MG63 (cell line): ENCODE data around the gene DDIAS. TPM values are rescaled to one million over a fixed set of nuclear protein-coding genes. Genes with fewer than 3 reads are reported as not detected.
"Not testable (repeated sequence)": the region's sequence is repeated elsewhere in the genome, so short reads cannot be mapped to it uniquely, and the experiment has no call there.

Source experiments
- DNase-seq: peaks from one replicate; pipeline ENCODE4 v3.0.0-alpha.2; 2020
- H3K27me3 ChIP-seq: fragments of 250-450 bp; sonication (Bioruptor Pico); 2 replicates; pipeline ENCODE4 v1.5.1; 2020; ENCODE audit warnings: mild to moderate bottlenecking, moderate library complexity
- H3K36me3 ChIP-seq: fragments of 250-450 bp; sonication (Bioruptor Pico); 2 replicates; pipeline ENCODE4 v1.5.1; 2020; ENCODE audit warnings: mild to moderate bottlenecking, moderate library complexity
- H3K4me3 ChIP-seq: fragments of 250-450 bp; sonication (Bioruptor Pico); 2 replicates; pipeline ENCODE4 v1.5.1; 2020; ENCODE audit warnings: mild to moderate bottlenecking, moderate library complexity
- H3K9me3 ChIP-seq: fragments of 250-450 bp; sonication (Bioruptor Pico); 2 replicates; pipeline ENCODE4 v1.5.1; 2020; ENCODE audit warnings: mild to moderate bottlenecking, moderate library complexity
- total RNA-seq: library from RNA; depleted of rRNA; stranded (reverse); fragments of >200 nt; shearing (Covaris generic); gene quantifications from 2 replicates; pipeline ENCODE4 v1.2.3, GENCODE V29; 2014; ENCODE audit warnings: low replicate concordance; rRNA removed

The DDIAS gene
- total RNA-seq: 9.2 and 10.3 TPM in 2 replicates

- peak within 1 kb of the TSS; percentile 68 for H3K4me3 ChIP-seq
- no peaks in the 10 kb centered on the region for H3K36me3 ChIP-seq
- H3K9me3 ChIP-seq: no peaks in the 10 kb centered on the region
- no peaks in the 10 kb centered on the region for H3K27me3 ChIP-seq
- DNase-seq: peak; percentile 94
These were observed at the start of gene DDIAS for GRCh38 chr11:82901165-82901921. Gene DDIAS, plus strand, starts transcription at chr11:82901736. Its CDS starts 13,003 bp downstream, at chr11:82914739.

DNA sequence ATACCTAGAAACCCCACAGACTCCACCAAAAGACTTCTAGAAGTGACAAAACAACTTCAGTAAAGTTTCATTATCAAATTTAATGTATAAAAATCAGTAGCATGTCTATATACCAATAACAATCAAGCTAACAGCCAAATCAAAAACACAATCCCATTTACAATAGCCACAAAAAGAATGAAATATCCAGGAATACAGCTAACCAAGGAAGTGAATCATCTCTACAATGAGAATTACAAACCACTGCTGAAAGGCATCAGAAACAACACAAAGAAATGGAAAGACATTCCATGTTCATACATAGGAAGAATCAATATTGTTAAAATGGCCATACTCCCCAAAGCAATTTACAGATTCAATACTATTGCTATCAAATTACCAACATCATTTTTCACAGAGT, 47.3 kb upstream of the DDIAS start:
- H3K9me3 ChIP-seq: peaks cover 4% of the 10 kb centered on the region; the same call in 1 of the 2 replicates
- no peak for DNase-seq
- H3K4me3 ChIP-seq: no peak overlapping the region
- H3K36me3 ChIP-seq: no peaks in the 10 kb centered on the region; the same call in 1 of the 2 replicates
- no peaks in the 10 kb centered on the region for H3K27me3 ChIP-seq

DNA sequence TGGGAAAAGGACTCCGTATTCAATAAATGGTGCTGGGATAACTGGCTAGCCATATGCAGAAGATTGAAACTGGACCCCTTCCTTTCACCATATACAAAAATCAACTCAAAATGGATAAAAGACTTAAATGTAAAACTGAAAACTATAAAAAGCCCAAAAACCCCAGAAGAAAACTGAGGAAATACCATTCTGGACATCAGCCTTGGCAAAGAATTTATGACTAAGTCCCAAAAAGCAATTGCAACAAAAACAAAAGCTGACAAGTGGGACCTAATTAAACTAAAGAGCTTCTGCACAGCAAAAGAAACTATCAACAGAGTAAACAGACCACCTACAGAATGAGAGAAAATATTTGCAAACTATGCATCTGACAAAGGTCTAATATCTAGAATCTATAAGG, 46.6 kb upstream of the DDIAS start:
- H3K27me3 ChIP-seq, H3K9me3 ChIP-seq, H3K36me3 ChIP-seq, DNase-seq, H3K4me3 ChIP-seq: not testable (repeated sequence)

DNA sequence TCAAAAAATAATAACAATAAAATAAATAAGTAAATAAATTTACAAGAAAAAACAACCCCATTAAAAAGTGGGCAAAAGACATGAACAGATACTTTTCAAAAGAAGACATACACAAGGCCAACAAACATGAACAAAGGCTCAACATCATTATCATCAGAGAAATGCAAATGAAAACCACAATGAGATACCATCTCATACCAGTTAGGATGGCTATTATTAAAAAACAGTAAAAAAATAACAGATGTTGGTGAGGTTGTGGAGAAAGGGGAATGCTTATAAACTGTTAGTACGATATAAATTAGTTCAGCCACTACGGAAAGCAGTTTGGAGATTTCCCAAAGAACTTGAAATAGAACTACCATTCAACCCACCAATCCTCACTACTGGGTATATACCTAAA, 45.9 kb upstream of the DDIAS start:
- no peaks in the 10 kb centered on the region for H3K27me3 ChIP-seq
- peaks cover 4% of the 10 kb centered on the region; the same call in 1 of the 2 replicates for H3K9me3 ChIP-seq
- H3K36me3 ChIP-seq: no peaks in the 10 kb centered on the region; the same call in 1 of the 2 replicates
- no peak overlapping the region for H3K4me3 ChIP-seq
- DNase-seq: no peak

DNA sequence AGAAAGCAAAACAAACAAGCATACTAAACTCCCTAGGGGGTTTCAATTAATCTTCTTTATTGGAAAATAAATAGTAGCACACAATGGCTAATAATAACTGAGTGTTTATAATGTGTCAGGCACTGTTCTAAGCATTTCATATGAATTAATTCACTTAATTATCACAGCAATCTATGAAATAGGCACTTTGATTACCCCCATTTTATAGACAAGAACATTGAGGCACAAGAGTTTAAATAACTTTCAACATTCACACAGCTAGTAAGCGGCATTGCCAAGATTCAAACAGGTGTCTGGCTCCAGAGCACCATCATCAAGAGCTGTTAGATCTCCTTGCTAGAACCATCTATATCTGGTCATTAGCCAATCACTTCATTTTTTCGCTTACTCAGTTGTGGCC, 44.4 kb upstream of the DDIAS start:
- H3K4me3 ChIP-seq: no peak overlapping the region
- no peaks in the 10 kb centered on the region for H3K27me3 ChIP-seq
- no peak for DNase-seq
- peaks cover 4% of the 10 kb centered on the region; the same call in 1 of the 2 replicates for H3K9me3 ChIP-seq
- no peaks in the 10 kb centered on the region; the same call in 1 of the 2 replicates for H3K36me3 ChIP-seq

DNA sequence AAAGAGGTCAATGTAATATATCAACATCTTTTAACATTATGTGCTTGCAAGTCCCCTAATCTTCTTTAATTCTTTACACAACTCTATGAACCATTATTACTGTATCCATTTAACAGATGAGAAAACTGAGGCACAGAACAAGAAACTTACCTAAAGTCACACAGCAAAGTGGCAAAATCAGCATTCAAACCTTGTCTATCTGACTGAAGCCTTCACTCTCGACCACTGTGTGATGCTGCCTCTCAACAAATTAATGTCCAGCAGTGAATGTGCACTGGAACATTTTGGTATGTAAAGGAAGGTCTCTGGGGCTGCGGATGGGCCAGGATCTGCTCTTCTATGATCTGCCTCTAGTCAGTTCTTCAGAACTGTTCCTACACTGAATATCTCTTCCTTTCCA, 43.4 kb upstream of the DDIAS start:
- no peaks in the 10 kb centered on the region for H3K27me3 ChIP-seq
- no peak for DNase-seq
- H3K36me3 ChIP-seq: no peaks in the 10 kb centered on the region; the same call in 1 of the 2 replicates
- peaks cover 4% of the 10 kb centered on the region; the same call in 1 of the 2 replicates for H3K9me3 ChIP-seq
- no peak overlapping the region for H3K4me3 ChIP-seq

DNA sequence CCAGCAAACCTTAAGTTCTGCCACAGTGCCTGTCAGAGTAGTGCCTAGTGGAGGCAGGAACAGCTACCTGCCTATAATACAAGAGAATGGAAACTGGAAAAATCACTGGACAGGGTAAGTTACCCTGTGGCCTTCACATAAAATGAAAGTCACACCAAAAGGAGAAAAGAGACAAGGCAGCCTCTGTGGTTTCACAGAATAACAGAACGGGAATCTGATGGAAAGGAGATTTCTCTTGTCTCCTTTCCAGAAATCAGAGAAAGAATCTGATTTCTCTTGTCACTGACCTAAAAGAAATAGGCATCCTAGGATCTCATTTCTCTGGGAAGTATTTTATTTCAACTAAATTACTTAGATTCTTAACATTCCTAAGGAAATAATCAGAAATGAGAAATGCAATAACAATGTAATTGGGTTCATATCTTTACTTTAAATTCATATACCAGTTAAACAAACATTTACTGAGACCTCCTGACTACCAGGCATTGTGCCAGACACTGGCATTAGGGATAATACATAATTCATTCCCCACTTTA, 42.9 kb upstream of the DDIAS start:
- peaks cover 2% of the 10 kb centered on the region; the same call in 1 of the 2 replicates for H3K9me3 ChIP-seq
- DNase-seq: peak; percentile 71

GRCh38 chr11:82859750-82860149, 41.8 kb upstream of the DDIAS start:
- no peak for DNase-seq
- Histone ChIP-seq H3K9me3 (no peaks in the 10 kb centered on the region), H3K4me3 (no peak overlapping the region), H3K36me3 (no peaks in the 10 kb centered on the region; the same call in 1 of the 2 replicates), H3K27me3 (no peaks in the 10 kb centered on the region)

More for the DNA sequence above, 42.9 kb upstream of the DDIAS start:
- Histone ChIP-seq H3K4me3 (no peak overlapping the region), H3K36me3 (no peaks in the 10 kb centered on the region; the same call in 1 of the 2 replicates), H3K27me3 (no peaks in the 10 kb centered on the region)

GRCh38 chr11:82862379-82862778, 39.2 kb upstream of the DDIAS start:
- H3K27me3 ChIP-seq: no peaks in the 10 kb centered on the region
- no peak overlapping the region for H3K4me3 ChIP-seq
- H3K9me3 ChIP-seq: no peaks in the 10 kb centered on the region
- DNase-seq: no peak
- H3K36me3 ChIP-seq: no peaks in the 10 kb centered on the region; the same call in 1 of the 2 replicates

GRCh38 chr11:82863209-82863608, 38.3 kb upstream of the DDIAS start:
- no peaks in the 10 kb centered on the region for H3K36me3 ChIP-seq
- no peak for DNase-seq
- H3K9me3 ChIP-seq: no peaks in the 10 kb centered on the region
- no peaks in the 10 kb centered on the region for H3K27me3 ChIP-seq
- no peak overlapping the region for H3K4me3 ChIP-seq

DNA sequence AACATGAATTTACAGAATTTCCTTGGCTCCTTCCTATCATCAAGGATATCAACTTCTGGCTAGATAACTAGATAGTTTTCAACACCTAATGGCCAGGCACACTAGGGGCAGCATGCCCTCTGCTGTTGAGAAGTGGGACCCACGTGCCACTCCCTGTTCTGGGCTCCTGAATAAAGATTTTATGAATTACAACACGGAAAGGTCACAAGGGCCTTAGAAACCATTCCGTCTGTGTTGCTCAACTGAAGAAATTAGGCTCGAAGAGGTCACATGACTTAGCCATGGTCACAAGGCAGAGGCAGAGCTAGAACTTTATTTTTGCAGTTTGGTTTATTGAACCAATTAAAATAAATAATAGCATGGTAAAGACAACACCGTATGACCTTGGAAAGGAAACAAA, 37.3 kb upstream of the DDIAS start:
- no peaks in the 10 kb centered on the region for H3K27me3 ChIP-seq
- H3K4me3 ChIP-seq: no peak overlapping the region
- H3K36me3 ChIP-seq: no peaks in the 10 kb centered on the region
- no peaks in the 10 kb centered on the region for H3K9me3 ChIP-seq
- DNase-seq: peak; percentile 55

DNA sequence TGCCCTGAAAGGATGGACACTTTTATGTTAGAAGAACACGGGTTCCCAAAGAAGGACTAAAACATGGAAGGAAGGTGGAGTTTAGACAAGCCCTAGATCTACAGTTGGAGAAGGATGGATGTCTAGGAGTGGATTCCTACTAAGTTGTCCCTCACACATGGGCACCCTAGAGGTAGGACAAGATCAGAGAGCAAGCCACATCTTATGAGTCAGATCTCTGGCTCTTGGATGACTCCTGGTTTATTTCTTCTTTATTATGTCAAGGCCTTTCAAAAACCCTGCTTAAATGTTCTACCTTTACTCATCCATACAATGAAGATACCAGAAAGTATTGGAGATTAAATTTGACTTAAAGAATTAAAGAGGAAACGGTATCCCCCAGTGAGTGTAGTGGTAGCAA, 35.7 kb upstream of the DDIAS start:
- H3K4me3 ChIP-seq: no peak overlapping the region
- no peak for DNase-seq
- no peaks in the 10 kb centered on the region for H3K27me3 ChIP-seq
- H3K36me3 ChIP-seq: no peaks in the 10 kb centered on the region
- no peaks in the 10 kb centered on the region for H3K9me3 ChIP-seq

GRCh38 chr11:82867495-82868082, 33.9 kb upstream of the DDIAS start:
- no peaks in the 10 kb centered on the region for H3K9me3 ChIP-seq
- no peaks in the 10 kb centered on the region for H3K27me3 ChIP-seq
- peak; percentile 30 for DNase-seq
- H3K4me3 ChIP-seq: no peak overlapping the region
- H3K36me3 ChIP-seq: no peaks in the 10 kb centered on the region

DNA sequence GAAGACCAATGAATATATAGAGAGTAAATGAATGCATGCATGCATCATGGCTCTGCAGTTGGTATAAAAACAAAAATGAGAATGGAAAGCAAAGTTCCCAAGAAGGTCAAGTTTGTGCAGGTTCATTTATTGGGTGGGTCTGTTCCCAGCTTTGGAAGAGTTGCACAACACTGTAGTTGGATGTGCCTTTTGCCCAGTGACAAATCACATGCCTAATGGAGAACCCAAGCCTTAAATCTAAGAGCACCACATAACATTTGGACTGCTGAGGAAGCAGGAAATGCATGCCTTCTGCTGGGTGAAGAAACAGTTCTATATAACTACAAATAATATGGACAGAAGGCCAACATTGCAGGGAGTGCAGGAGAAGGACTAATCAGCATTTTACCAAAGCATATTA, 31.9 kb upstream of the DDIAS start:
- DNase-seq: no peak

DNA sequence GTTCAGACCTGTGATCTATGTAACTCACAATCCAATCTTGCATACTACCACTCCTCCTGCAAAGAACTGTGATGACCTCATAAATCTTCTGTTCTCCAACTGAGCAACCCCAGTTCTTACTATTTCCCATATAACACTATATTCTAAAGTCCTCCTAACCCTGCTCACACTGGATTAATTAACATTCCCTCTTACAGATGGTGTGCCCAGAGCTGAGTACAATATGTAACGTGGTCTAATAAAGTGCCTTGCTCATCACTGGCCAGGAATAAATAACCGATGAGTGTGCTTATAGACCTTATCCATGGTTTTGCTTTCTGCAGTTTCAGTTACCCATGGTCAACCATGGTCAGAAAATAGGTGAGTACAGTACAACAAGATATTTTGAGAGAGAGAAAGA, 29.9 kb upstream of the DDIAS start:
- Histone ChIP-seq H3K9me3 (no peaks in the 10 kb centered on the region), H3K4me3 (no peak overlapping the region), H3K36me3 (no peaks in the 10 kb centered on the region), H3K27me3 (no peaks in the 10 kb centered on the region)
- no peak for DNase-seq

More for the DNA sequence above, 31.9 kb upstream of the DDIAS start:
- Histone ChIP-seq H3K4me3 (no peak overlapping the region), H3K9me3 (no peaks in the 10 kb centered on the region), H3K36me3 (no peaks in the 10 kb centered on the region), H3K27me3 (no peaks in the 10 kb centered on the region)

DNA sequence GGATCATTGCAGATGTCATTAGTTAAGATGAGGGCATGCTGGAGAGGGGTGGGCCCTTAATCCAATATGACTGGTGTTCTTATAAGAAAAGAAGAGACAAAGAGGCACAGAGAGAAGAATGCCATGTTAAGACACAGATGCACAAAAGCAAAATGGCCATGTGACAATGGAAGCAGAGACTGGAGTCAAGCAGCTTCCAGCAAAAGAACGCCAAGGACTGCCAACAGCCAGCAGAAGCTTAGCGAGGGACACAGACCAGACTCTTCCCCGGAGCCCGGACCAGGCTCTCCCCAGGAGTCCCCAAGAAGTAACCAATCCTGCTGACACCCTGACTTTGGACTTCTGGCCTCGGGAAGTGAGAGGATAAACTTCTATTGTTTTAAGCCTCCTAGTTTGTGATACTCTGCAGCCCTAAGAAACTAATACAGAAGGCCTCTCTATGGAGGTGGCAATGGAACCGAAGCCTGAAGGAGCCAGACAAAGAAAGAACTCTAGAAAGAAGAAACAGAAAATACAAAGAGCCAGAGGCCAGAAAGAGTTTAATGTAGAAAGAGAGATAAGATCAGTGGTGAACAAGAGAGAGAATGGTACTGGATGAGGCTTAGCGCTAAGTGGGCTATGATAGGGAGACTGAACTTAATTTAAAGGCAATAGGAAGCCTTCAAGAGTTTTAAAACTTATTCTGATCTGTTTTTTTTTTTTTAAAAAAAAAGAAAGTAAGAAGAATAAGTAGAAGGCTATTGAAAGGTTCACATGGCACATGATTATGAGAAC, 29.0 kb upstream of the DDIAS start:
- no peak overlapping the region for H3K4me3 ChIP-seq
- H3K9me3 ChIP-seq: no peaks in the 10 kb centered on the region
- no peak for DNase-seq
- H3K27me3 ChIP-seq: no peaks in the 10 kb centered on the region
- H3K36me3 ChIP-seq: no peaks in the 10 kb centered on the region

GRCh38 chr11:82873919-82874333, 27.6 kb upstream of the DDIAS start:
- Histone ChIP-seq H3K4me3 (no peak overlapping the region), H3K9me3 (no peaks in the 10 kb centered on the region), H3K36me3 (no peaks in the 10 kb centered on the region), H3K27me3 (no peaks in the 10 kb centered on the region)
- DNase-seq: no peak
